GM19395 (cell line): ENCODE data around the gene OTOF.

Experiments
- ATAC-seq: cut with Tn5 transposase; IDR thresholded peaks from one replicate; pipeline ENCODE4 v1.9.1; 2021; ENCODE audit warnings: mild to moderate bottlenecking, moderate library complexity; ENCODE audit not compliant: unreplicated experiment

The OTOF gene

GRCh38 chr2:26477911-26478253, at the start of gene OTOF:
TSS of gene OTOF (minus strand) at chr2:26478124.
- ATAC-seq, result no peak

DNA sequence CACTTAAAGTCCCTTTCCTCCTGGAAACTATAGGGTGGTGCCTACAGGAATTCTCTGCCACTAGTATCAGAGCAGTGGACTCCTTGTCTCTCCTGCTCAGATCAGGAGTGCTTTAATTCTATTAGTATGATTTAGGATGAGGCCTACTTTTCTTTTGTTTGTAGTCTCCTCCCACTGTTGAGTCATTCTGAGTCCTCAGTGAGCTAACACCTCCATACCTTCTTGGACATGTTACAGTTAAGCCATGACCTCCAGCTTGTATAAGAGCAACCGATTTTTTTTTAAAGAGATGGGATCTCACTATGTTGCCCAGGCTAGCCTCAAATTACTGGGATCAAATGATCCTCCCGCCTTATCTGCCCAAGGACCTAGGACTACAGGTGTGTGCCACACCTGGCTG, 48.7 kb upstream of the OTOF start:
- ATAC-seq, result no peak

DNA sequence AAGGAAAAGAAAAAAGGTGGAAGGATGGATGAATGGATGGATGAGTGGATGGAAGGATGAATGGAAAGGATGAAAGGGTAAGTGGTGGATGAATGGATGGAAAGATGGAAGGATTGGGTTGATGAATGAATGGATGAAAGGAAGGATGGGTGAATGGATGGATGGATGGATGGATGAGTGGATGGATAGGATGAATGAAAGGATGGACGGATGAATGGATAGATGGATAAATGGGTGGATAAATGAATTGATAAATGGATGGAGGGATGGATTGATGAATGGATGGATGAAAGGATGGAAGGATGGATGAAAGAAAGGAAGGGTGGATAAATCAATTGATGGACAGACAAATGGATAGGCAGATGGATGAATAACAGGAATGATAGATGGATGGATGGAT, 48.2 kb upstream of the OTOF start:
- ATAC-seq, result no peak

DNA sequence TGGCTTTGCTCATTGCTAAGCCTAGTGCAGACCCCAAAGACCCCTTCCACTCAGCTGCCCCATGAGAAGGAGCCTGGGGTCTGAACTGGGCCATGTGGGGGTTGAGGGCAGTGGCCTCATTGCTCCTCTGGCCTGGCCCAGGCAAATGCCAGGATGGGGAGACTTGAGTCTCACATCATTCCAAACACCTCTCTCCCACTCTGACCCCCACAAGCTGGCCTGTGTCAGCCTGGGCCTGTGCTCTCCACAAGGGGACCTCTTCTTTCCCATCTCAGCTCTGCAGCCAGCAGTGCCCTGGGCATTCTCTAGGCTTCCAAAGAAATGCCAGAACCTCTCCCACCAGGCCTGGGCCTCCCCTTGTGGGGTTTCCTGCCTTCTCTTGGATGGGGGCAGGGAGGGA, 45.8 kb upstream of the OTOF start:
- ATAC-seq, result no peak

GRCh38 chr2:26522751-26523171, 44.8 kb upstream of the OTOF start:
- no peak for ATAC-seq

DNA sequence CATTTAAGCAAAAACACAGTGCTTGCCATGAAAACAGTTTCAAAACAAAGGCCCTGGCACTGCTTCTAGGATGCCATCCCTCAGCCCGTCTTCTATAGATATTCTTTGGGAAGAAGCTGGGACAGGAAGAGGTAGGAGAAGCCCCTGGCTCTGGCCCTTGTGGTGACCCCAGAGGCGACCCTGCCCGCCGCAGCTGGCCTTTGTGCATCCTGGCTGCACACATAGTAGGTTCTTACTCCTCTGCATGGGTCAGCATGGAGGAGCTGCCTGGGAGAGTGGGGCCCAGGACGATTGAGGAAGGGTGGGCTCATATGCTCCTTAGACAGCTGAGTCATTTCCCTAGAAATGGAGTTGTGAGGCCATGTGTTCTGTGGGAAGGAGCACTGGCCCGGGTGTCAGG, 44.4 kb upstream of the OTOF start:
- no peak for ATAC-seq

- ATAC-seq, result no peak
Measured at GRCh38 chr2:26521913-26522180, 43.9 kb upstream of the OTOF start.

GRCh38 chr2:26521054-26521912, 43.4 kb upstream of the OTOF start:
- ATAC-seq, result no peak

GRCh38 chr2:26520148-26520449, 42.2 kb upstream of the OTOF start:
- ATAC-seq, result no peak

- ATAC-seq, result no peak
Measured at GRCh38 chr2:26519396-26520147, 41.6 kb upstream of the OTOF start.

DNA sequence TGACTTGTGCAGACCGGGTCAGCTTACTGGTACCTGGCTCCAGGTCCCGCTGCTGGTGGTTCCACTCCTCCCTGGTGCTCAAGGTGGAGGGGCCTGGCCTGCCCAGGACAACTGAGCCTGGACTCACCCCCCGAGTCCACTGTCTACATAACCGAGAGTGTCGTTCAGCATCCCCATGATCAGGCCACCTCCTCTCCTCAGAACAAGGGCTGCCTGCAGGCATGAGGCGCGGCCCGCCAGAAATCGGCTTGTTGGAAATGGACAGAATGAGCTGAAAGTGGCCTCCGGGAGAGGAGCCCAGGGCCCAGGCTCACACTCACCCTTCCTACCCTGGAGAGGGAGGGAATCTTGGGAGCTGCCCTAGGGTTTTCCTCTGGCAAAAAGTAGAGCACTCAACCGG, 38.9 kb upstream of the OTOF start:
- no peak for ATAC-seq

DNA sequence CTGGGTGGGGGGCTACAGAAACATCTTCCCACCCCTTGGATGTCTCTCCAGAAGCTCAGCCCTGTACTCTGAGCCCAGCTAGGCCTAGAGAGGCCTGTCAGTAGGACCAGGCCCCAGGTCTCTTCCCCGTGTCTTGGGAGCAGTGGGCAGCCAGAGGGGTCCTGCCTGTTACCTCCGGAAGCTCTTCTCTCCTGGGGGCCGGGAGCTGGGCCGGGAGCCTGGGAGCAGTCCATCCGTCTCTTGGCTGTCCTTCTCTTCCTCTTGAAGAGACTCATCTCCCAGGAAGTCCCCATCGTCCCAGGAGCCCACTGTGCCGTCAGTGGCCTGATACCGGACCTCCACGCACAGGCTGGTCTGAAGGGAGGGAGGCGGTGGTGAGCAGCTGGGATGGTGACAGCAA, 38.3 kb upstream of the OTOF start:
- ATAC-seq, result no peak

DNA sequence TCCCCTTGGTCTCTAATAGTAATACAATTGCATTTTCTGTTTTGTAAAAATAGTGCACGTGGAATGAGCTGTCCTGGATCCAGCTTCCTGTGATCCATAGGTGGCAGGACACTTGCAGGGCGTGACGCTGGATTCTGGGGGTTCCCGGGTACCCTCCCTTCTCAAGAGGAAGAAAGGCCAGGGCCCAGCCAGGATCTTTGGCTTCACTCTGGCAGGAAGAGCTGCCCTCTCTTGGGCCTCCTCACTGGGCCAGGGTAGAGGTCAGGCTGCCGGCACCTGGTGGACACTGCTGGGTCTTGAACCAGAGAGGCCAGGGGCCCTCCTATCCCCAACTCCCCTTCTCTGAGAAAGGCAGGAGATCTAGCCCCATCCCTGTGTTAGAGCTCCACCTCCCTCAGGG, 37.8 kb upstream of the OTOF start:
- ATAC-seq, result no peak

DNA sequence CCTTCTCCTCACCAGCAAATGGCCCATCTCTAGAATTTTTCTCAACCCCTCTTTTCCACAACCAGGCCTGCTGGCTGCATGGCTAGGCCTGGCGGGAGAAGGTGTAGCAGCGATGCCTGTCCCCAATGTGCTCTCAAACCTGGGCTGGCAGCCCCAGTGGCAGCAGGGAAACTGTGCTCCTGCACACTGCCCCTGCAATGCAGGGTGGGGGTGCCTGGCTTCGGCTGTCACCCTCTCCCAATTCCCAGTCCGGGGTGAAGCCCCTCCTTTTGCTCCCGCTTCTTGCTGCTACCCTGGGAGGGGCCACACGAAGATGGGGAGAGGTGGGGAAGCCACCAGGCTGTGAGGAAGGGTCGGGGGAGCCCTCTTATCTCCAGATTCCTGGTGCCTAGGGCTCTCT, 36.1 kb upstream of the OTOF start:
- no peak for ATAC-seq

- no peak for ATAC-seq
Measured at GRCh38 chr2:26513261-26513660, 35.3 kb upstream of the OTOF start.

DNA sequence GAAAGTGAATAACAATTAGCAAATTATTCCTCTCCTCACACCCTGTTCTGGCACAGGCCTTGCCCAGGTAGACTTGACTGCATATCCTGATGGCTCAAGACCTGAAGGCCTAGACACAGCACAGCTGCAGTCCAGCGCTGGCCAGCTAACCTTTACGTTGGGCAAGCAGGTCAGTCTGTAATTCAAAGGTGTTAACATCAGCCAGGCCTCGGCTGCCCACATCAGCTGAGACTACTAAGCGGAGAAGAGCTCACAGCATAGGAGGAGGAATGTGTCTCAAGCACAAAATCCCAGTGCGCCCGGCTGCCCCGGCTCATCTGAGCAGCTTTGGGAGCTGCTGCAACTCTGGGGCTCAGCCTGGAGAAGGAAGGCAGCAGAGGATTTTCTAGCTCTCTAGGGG, 33.5 kb upstream of the OTOF start:
- no peak for ATAC-seq

DNA sequence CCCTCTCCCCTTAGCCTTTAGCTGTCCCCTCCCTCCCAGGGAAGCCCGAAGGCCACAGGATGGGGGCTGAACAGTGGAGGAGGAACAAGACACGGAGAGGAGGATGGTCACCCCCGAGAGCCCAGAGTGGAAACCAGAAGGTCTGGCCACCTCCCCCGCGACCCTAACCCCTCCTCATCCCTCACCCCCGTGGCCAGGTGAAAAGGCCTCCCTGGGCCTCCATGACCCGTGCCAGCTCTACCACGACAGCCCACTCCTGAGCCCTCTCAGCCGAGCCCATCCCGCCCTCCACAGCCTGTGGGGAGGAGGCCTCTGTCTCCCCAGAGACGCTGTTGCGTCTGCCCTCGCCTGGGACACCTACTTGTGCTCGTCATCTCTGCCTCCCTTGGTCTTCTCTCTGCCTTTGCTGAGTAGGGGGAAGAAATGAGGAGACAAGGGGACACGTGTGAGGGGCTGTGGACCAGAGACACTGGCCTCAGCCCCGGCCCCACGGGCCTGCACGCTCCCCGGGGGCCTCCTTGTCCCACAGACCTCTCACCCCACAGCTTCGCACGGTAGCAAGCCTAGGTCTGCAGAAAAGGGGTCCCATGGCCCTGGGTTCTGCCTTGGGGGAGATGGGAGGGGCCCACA, 32.5 kb upstream of the OTOF start:
- ATAC-seq, result no peak

- no peak for ATAC-seq
Measured at GRCh38 chr2:26509141-26509540, 31.2 kb upstream of the OTOF start.

- no peak for ATAC-seq
Measured at GRCh38 chr2:26507932-26508331, 30.0 kb upstream of the OTOF start.

- ATAC-seq, result no peak
Measured at GRCh38 chr2:26507088-26507487, 29.2 kb upstream of the OTOF start.

DNA sequence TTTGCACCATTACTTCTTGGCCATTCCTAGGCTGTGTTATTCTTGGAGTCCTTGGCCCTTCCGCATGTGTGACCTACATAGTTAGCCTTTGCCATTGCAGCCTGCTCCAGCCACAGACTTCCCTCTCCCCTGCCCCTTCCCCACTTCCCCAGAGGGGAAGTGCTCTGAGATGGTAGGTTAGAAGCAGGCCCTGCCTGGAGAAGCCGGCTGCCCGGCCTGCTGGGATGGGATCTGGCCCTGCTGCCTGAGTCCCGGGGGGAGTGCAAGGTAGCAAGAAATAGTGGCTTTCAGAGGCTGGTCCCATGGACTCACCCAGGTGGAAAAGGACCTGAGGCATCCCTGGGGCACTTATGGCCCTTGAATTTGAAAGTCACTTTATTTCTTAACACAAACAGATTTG, 28.4 kb upstream of the OTOF start:
- ATAC-seq, result no peak

- ATAC-seq, result no peak
Measured at GRCh38 chr2:26504002-26504401, 26.1 kb upstream of the OTOF start.
